Epidermal melanocyte (primary cell): ENCODE measurements around the gene POLR3E.
A peak's percentile ranks its signal among the peaks of the same experiment; 100 is the strongest.

Experiments used
- DNase-seq: peaks from one replicate; pipeline ENCODE4 v3.0.0; 2011; ENCODE audit warnings: low spot score; ENCODE audit not compliant: insufficient read length

Gene POLR3E

GRCh38 chr16:22315979-22316378 lies 18.8 kb downstream of the POLR3E start:
- DNase-seq, result no peak

DNA sequence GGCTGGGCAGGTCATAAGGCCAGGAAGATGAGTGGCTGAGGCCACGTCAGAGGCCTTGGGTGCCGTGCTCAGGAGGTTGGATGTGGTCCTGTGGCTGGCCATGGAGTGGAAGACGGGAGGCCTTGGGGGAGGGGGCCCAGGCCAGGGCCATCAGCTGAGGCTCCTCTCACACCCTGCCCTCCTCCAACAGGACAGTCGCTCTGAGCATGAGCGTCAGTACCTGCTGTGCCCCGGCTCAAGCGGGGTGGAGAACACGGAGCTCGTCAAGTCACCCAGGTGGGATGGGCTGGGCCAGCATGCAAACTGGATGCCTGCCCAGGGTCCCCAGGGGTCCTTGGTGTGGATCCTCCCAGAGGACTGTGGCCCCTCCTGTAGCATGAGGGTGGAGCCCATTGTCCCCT lies 19.2 kb downstream of the POLR3E start:
- DNase-seq, result no peak

DNA sequence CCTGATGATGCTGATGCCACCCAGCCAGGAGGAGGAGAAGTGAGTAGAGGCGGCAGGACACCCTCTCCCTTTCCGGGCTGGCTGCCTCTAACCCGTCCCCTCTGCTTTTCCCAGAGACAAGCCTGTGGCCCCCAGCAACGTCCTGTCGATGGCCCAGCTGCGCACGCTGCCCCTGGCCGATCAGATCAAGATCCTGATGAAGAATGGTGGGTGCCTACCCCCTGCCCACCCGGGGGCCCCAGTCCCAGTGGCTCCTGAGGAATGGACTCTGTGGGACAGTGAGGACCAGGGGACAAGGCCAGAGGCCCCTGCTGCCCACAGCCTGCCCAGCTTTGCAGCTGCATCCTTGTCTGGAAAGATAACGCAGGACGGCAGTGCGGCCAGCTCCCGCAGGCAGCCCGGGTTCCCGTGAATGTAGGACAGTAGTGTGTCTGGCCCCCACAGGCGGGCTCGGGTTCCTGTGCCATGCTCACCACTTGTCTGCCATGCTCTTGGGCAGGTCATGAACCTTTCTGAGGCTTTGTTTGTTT lies 19.9 kb downstream of the POLR3E start:
- no peak for DNase-seq

GRCh38 chr16:22317625-22318024 lies 20.4 kb downstream of the POLR3E start:
- no peak for DNase-seq

DNA sequence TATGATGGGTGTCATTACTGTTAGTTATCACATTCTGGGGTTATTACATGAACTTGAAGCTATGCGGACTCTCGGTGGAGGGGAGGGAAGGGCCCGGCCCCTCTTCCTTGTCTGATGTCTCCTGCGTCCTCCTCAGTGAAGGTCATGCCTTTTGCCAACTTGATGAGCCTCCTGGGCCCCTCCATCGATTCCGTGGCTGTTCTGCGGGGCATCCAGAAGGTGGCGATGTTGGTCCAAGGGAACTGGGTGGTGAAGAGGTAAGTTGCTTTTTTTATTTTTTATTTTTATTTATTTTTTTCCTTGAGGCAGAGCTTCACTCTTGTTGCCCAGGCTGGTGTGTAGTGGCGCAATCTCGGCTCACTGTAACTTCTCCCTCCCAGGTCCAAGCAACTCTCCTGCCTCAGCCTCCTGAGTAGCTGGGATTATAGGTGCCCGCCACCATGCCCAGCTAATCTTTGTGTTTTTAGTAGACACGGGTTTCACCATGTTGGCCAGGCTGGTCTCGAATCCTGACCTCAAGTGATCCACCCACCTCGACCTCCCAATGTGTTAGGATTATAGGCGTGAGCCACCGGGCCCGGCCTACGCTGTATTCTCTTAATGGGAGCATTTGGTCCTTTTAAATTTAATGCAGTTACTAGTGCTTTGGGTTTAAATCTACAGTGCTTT lies 21.6 kb downstream of the POLR3E start:
- peak; percentile 30 for DNase-seq

DNA sequence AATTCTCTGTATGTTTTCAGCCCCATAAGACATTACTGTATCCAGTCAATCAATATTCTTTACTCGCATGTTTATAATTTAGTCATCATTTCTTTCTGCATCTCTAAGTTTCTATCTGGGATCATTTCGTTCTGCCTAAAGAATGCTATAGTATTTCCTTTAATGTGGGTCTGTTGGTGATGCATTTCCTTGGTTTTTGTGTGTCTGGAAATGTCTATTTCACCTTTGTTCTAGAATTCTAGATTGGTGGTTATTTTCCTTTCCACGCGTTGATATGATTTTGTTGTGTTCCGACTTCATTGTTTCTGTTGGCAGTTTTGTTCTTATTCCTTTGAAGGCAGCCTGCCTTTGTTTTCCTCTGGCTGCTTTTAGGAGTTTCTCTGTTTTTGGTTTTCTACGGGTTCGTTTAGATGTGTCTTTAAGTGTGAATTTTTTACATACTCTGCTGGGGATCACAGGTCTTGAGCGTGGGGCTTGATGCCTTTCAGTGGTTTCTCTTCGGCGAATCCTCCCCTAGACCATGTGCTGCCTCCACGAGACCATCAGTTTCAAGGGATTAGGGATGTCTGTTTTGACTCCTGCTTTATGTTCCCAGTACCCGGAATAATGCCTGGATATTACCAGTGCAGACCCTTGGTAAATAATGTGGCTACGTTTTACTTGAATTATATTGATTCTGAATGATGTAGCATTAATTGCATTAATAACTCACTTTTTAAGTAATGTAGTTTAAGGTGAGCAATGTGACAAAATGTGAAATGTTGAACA lies 23.5 kb downstream of the POLR3E start:
- DNase-seq, result no peak

DNA sequence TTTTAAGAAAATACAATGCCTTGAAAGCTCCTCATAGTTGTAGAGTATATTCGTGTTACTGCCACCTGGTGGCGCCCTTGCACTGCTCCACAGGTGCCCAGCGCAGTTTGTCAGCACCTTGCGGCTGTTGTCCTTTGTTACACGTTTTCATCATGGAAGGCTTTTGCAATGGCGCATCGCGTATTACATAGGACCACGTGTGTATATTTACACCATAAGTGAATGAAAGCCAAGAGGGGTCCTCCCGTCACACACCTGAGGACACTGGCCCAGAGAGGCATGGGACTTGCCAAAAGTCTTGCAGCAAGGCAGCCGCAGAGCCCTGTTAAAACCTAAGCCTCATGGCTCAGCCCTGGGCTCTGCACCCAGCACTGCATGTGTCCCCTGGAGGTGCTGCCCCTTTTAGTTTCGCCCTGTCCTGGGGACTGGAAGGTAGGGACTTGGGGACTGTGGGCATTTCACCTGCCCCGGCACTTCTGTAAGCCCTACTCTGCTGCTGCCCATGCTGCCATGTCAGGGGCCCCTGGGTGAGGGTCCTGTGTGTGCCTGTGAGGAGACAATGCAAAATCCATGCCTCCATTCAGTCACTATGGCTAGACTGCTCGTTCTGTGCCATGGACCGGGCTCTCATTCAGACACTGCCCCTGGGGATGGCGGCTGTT lies 24.3 kb downstream of the POLR3E start:
- peak; percentile 37 for DNase-seq

- no peak for DNase-seq
Measured at GRCh38 chr16:22322021-22322471, 24.8 kb downstream of the POLR3E start.

- no peak for DNase-seq
Measured at GRCh38 chr16:22322741-22323140, 25.5 kb downstream of the POLR3E start.

- DNase-seq, result no peak
Measured at GRCh38 chr16:22323173-22323958, 26.2 kb downstream of the POLR3E start.

DNA sequence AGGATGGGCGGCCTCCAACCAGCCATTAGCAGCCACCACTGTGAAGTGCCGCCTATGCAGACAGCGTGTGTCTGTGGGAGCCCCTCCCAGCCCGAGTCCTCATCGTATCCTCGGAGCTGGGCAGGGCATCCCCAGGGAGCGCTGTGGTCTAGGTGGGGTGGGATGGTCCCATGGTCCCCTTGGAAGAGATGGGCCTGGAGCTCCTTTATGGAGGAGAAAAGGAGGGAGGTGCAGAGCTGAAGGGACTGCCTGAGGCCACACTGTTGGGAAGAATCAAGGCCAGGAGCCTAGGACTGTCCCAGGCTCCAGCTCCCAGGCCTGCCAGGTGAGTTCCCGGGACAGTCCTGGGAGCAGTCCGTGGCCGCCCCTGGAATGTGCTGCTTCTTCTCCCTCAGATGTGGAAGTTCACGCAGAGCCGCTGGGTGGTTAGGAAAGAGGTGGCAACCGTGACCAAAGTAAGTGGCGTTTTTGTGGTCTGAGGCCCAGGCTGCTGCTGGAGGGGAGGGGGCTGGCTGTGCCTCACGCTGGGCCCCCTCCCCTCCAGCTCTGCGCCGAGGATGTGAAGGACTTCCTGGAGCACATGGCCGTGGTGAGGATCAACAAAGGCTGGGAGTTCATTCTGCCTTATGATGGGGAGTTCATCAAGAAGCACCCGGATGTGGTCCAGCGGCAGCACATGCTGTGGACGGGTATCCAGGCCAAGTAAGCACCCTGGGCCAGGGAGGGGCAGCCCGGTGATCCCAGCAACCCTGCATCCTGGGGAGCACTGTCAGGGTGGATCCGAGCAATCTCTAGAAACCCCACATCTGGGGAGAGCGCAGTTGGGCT lies 27.0 kb downstream of the POLR3E start:
- no peak for DNase-seq

DNA sequence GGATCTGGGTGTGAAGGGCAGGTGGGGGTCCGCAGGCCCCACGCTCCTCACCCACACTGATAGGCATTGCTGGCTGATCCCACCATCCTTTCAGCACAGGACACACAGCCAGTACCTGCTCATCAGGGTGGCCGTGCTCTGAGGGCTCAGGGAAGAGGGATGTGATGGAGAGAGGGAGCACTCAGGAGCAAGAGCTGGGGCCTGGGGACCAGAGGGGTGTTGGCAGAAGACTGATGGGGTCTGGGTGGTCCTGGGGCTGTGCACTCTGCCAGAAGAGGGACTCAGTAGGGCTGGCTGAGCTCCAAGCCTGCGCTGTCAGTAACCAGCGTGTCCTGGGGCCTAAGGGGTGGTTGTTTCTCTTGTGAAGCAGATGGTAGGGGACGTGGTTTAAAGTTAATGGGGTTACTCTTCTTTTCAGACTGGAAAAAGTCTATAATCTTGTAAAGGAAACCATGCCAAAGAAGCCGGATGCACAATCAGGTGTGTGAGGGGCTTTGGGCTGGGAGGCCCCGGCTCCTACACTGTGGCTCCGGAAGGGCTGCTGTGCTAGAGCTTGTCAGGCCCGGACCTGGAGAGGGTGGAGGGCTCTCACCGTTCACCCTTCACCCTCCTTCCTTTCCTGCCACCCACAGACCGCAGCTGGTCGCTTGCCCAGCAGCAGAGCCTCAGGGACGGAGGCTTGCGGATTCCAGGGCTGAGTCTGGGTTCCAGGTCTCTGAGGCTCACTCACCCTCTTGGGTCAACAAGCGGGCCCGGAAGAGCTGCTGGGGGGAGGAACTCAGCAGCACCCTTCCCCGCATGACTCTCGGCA lies 27.8 kb downstream of the POLR3E start:
- DNase-seq, result no peak

DNA sequence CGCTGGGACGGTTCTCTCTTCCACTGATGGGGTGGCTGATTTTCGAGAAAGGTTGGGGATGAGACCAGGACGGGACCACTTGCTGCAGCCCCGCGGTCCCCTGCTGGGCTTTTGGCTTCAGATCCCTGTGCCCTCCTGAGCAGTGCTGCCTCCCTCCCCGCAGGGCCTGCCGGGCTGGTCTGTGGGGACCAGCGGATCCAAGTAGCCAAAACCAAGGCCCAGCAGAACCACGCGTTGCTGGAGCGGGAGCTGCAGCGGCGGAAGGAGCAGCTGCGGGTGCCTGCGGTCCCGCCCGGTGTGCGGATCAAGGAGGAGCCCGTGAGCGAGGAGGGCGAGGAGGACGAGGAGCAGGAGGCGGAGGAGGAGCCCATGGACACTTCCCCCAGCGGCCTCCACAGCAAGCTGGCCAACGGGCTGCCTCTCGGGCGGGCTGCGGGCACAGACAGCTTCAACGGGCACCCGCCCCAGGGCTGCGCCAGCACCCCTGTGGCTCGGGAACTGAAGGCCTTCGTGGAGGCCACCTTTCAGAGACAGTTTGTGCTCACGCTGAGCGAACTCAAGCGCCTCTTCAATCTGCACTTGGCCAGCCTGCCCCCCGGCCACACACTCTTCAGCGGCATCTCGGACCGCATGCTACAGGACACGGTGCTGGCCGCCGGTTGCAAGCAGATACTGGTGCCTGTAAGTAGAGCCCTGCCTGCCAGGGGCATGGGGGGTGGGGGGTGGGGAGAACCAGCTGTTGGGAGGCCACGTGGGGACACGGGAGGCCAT lies 28.6 kb downstream of the POLR3E start:
- no peak for DNase-seq

DNA sequence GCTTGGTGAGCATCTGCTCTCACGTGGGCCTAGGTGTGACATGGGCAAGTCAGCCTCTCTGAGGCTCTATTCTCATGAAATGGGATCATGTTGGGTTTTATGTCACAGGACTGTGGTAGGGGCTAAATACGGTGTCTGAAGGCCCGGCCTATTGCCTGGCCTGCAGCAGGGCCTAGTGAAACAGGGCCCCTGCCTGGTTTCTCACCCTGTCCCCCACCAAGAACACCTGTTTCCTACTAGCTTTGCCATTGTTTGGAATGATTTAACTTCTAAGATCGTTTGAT lies 29.1 kb downstream of the POLR3E start:
- DNase-seq, result no peak

DNA sequence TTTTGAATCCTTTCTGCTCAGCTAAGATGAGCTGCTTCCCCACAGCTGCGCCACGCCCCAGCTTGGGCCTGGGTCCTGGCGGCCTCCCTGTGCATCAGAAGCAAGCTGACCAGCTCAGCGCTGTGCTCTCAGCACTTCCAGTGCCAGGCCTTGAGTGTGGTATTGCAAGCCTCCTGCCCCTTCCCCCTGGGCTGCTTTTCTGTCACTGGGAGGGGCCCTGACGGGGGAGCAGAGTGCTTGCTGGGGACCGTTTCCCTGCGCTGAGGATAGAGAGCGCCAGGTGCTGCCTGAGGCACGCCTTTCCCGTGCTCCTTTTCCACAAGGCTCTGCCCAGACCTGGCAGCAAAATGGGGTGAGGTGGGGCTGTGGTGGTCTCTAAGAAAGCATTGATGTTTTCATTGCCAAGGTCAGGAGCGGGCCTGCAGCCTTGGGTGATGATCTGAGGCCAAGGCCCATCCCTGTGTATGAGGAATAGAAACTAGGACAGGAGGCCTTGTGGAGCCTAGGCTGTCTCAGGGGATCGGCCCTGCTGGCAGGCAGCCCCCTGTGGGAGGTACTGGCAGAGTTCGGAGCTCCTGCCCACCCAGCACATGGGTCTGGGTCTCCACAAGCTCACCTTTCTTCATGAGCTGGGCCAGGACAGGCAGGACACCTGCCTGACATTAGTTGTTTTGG lies 29.7 kb downstream of the POLR3E start:
- no peak for DNase-seq

DNA sequence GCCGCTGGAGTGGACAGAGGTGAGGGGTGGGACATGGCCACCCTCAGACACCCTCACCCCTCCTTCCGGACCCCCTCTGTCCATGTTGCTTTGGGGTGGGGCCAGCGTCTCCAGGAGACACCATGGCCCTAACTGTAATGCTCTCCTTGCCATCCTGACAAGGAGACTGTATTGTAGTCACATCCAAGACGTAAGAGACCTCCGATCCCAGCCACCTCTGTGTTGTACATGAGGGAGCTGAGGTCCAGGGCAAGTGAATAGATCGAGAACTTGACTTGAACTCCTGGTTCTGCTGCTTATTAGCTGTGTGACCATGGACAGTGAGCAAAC lies 30.2 kb downstream of the POLR3E start:
- DNase-seq, result no peak

DNA sequence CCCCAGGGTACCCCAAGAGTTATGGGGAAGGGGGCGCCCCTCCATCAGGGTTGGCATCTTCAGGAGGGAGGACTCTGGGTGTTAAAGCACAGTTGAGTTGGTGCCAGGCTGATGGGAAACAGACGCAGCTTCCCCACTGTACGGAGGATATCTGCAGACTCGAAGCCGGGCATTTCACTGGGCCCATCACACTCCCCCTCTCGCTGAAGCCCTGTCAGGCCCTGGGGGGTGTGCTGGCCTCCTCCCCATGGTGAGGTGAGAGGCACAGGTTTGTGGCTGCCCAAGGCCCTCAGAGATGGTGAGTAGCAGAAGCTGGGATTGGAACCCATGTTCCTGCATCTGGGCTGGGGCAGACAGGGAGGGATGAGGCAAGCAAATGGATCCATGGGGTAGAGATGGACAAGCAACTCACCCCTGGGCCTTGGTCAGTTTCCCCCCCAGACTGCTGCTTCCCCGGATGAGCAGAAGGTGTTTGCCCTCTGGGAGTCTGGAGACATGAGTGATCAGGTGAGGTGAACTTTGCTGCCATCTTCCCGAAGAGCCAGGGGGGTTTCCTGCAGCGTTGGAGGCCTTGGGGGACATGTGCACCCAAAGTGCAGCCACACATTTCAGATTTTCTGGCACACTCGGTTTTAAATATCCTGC lies 31.0 kb downstream of the POLR3E start:
- DNase-seq, result no peak

GRCh38 chr16:22329199-22329695 lies 32.0 kb downstream of the POLR3E start:
- no peak for DNase-seq
